Measurements from ENCODE around the gene KAT2A. TPM values are rescaled to one million over a fixed set of nuclear protein-coding genes. Genes with fewer than 3 reads are reported as not detected.

The KAT2A gene
- total RNA-seq, 1 experiment from 2014 or later = 44.8 TPM

GRCh38 chr17:42072323-42073187, 48.6 kb downstream of the KAT2A start:
- peak; percentile 52 for DNase-seq (ENCODE audit: low spot score)
- Mint-ChIP-seq H3K36me3 (no peaks in the 10 kb centered on the region), H3K27ac (no peak overlapping the region), H3K9me3 (no peaks in the 10 kb centered on the region), H3K27me3 (ENCODE audit: low read depth) (peaks cover 11% of the 10 kb centered on the region), H3K4me3 (peak overlapping the region; percentile 77), H3K4me1 (peaks cover 10% of the 10 kb centered on the region)
- ChIA-PET CTCF (interaction anchor here (0.6 to 3.1 kb wide), 25 partner anchors 8 to 333 kb away, joined by 3 to 32 read pairs (median 4); partner anchors contain the start of genes DNAJC7, JUP, NKIRAS2 and ZNF385C), POLR2A (interaction anchor here (1.0 to 1.5 kb wide), 2 partner anchors 35 to 44 kb away, joined by 3 read pairs; no protein-coding TSS in a partner anchor)
- no peak for TF ChIP-seq IRF1 (CRISPR knock-in tag; IDR thresholded peaks at IDR 0.05)
- TF ChIP-seq NR2C2 (CRISPR knock-in tag; IDR thresholded peaks at IDR 0.05) = no peak
- peak; percentile 63; the same call in 1 of the 2 replicates for TF ChIP-seq FOXP1 (CRISPR knock-in tag; IDR thresholded peaks at IDR 0.05; ENCODE audit: borderline replicate concordance)
- TF ChIP-seq, protein P1, sequence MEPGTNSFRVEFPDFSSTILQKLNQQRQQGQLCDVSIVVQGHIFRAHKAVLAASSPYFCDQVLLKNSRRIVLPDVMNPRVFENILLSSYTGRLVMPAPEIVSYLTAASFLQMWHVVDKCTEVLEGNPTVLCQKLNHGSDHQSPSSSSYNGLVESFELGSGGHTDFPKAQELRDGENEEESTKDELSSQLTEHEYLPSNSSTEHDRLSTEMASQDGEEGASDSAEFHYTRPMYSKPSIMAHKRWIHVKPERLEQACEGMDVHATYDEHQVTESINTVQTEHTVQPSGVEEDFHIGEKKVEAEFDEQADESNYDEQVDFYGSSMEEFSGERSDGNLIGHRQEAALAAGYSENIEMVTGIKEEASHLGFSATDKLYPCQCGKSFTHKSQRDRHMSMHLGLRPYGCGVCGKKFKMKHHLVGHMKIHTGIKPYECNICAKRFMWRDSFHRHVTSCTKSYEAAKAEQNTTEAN (CRISPR knock-in tag; IDR thresholded peaks at IDR 0.05) = 0 out of 2 replicates have a peak, but pooled peaks have one; percentile 34
- 0 out of 2 replicates have a peak, but pooled peaks have one; percentile 43 for TF ChIP-seq TP53 (CRISPR knock-in tag; IDR thresholded peaks at IDR 0.05)
- 0 out of 2 replicates have a peak, but pooled peaks have one; percentile 39 for TF ChIP-seq NFE2L1 (CRISPR knock-in tag; IDR thresholded peaks at IDR 0.05)
- TF ChIP-seq, protein P2, sequence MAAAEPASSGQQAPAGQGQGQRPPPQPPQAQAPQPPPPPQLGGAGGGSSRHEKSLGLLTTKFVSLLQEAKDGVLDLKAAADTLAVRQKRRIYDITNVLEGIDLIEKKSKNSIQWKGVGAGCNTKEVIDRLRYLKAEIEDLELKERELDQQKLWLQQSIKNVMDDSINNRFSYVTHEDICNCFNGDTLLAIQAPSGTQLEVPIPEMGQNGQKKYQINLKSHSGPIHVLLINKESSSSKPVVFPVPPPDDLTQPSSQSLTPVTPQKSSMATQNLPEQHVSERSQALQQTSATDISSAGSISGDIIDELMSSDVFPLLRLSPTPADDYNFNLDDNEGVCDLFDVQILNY (CRISPR knock-in tag; IDR thresholded peaks at IDR 0.05) = 0 out of 2 replicates have a peak, but pooled peaks have one; percentile 48
- TF ChIP-seq FOXJ3 (CRISPR knock-in tag; IDR thresholded peaks at IDR 0.05; ENCODE audit: borderline replicate concordance) = no peak
- TF ChIP-seq ZNF317 (CRISPR knock-in tag; IDR thresholded peaks at IDR 0.05; ENCODE audit: borderline replicate concordance, low read depth) = 0 out of 2 replicates have a peak, but pooled peaks have one; percentile 7
- TF ChIP-seq ZNF423 (CRISPR knock-in tag; IDR thresholded peaks at IDR 0.05) = peak; percentile 54
- peak; percentile 49; the same call in 1 of the 2 replicates for TF ChIP-seq SP1 (CRISPR knock-in tag; conservative IDR thresholded peaks at IDR 0.05)
- ATAC-seq = peak; percentile 30

DNA sequence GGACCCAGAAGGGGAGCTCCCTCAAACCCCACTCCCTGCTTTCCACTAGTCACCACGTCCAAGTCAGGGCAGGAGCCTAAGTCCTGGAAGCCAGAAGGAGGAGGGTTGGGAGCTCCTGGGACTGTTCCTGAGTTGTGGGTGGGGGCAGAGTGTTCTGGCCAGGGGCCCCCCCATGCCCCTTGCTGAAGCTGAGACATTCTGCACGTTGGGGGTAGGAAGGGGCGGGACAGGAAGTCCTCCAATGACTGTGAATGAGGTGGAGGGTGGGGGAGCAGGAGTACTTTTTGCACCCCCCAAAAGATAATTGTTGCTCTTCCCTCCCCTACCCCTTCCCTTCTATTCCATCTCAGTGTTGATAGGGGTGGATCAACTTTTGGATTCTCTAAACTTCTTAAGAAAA, 49.4 kb downstream of the KAT2A start:
- CTCF ChIA-PET = interaction anchor here (0.6 to 3.1 kb wide), 22 partner anchors 8 to 334 kb away, joined by 3 to 32 read pairs (median 5); partner anchors contain the start of genes DNAJC7, JUP, NKIRAS2 and ZNF385C
- H3K36me3 Mint-ChIP-seq = no peaks in the 10 kb centered on the region
- H3K9me3 Mint-ChIP-seq = no peaks in the 10 kb centered on the region
- DNase-seq (ENCODE audit: low spot score) (no peak), ATAC-seq (no peak)
- H3K4me1 Mint-ChIP-seq = peaks cover 10% of the 10 kb centered on the region
- H3K27me3 Mint-ChIP-seq (ENCODE audit: low read depth) = peaks cover 11% of the 10 kb centered on the region
- POLR2A ChIA-PET = interaction anchor here (1.5 kb wide), 1 partner anchor 44 kb away, joined by 3 read pairs; no protein-coding TSS in a partner anchor
- H3K4me3 Mint-ChIP-seq = peak overlapping the region; percentile 71
- H3K27ac Mint-ChIP-seq = no peak overlapping the region
- TF ChIP-seq ZNF423 (CRISPR knock-in tag; IDR thresholded peaks at IDR 0.05) (no peak), ATF1 (CRISPR knock-in tag; IDR thresholded peaks at IDR 0.05) (no peak), NFATC4 (CRISPR knock-in tag; IDR thresholded peaks at IDR 0.05) (no peak), ZNF416 (CRISPR knock-in tag; IDR thresholded peaks at IDR 0.05) (no peak), FOXK1 (CRISPR knock-in tag; IDR thresholded peaks at IDR 0.05) (no peak), SP1 (CRISPR knock-in tag; conservative IDR thresholded peaks at IDR 0.05) (no peak), USF2 (CRISPR knock-in tag; IDR thresholded peaks at IDR 0.05) (no peak), TEAD4 (CRISPR knock-in tag; IDR thresholded peaks at IDR 0.05) (no peak), ZNF219 (CRISPR knock-in tag; IDR thresholded peaks at IDR 0.05; ENCODE audit: borderline replicate concordance) (no peak), NFYB (CRISPR knock-in tag; conservative IDR thresholded peaks at IDR 0.05; ENCODE audit: low read depth) (no peak), KAT7 (CRISPR knock-in tag; IDR thresholded peaks at IDR 0.05; ENCODE audit: borderline replicate concordance) (no peak), E2F1 (CRISPR knock-in tag; IDR thresholded peaks at IDR 0.05) (no peak)
- TF ChIP-seq, protein P3, sequence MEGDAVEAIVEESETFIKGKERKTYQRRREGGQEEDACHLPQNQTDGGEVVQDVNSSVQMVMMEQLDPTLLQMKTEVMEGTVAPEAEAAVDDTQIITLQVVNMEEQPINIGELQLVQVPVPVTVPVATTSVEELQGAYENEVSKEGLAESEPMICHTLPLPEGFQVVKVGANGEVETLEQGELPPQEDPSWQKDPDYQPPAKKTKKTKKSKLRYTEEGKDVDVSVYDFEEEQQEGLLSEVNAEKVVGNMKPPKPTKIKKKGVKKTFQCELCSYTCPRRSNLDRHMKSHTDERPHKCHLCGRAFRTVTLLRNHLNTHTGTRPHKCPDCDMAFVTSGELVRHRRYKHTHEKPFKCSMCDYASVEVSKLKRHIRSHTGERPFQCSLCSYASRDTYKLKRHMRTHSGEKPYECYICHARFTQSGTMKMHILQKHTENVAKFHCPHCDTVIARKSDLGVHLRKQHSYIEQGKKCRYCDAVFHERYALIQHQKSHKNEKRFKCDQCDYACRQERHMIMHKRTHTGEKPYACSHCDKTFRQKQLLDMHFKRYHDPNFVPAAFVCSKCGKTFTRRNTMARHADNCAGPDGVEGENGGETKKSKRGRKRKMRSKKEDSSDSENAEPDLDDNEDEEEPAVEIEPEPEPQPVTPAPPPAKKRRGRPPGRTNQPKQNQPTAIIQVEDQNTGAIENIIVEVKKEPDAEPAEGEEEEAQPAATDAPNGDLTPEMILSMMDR (IDR thresholded peaks at IDR 0.05) = no peak
- TF ChIP-seq, protein P4, sequence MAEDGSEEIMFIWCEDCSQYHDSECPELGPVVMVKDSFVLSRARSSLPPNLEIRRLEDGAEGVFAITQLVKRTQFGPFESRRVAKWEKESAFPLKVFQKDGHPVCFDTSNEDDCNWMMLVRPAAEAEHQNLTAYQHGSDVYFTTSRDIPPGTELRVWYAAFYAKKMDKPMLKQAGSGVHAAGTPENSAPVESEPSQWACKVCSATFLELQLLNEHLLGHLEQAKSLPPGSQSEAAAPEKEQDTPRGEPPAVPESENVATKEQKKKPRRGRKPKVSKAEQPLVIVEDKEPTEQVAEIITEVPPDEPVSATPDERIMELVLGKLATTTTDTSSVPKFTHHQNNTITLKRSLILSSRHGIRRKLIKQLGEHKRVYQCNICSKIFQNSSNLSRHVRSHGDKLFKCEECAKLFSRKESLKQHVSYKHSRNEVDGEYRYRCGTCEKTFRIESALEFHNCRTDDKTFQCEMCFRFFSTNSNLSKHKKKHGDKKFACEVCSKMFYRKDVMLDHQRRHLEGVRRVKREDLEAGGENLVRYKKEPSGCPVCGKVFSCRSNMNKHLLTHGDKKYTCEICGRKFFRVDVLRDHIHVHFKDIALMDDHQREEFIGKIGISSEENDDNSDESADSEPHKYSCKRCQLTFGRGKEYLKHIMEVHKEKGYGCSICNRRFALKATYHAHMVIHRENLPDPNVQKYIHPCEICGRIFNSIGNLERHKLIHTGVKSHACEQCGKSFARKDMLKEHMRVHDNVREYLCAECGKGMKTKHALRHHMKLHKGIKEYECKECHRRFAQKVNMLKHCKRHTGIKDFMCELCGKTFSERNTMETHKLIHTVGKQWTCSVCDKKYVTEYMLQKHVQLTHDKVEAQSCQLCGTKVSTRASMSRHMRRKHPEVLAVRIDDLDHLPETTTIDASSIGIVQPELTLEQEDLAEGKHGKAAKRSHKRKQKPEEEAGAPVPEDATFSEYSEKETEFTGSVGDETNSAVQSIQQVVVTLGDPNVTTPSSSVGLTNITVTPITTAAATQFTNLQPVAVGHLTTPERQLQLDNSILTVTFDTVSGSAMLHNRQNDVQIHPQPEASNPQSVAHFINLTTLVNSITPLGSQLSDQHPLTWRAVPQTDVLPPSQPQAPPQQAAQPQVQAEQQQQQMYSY (CRISPR knock-in tag; IDR thresholded peaks at IDR 0.05) = no peak
